Measurements from ENCODE around the gene PIP4K2C. TPM values are rescaled to one million over a fixed set of nuclear protein-coding genes. Genes with fewer than 3 reads are reported as not detected.

Gene PIP4K2C
- total RNA-seq, 1 donor from 2014 or later: 46.3 TPM

- Histone ChIP-seq H3K4me3 (ENCODE audit: low read depth, low read length) (no peak overlapping the region), H3K27me3 (ENCODE audit: control insufficient read depth, insufficient read depth, low read length) (no peaks in the 10 kb centered on the region), H3K36me3 (ENCODE audit: control insufficient read depth, insufficient read depth, low read length) (no peaks in the 10 kb centered on the region)
- TF ChIP-seq CTCF (IDR thresholded peaks at IDR 0.05; ENCODE audit: insufficient read depth, low read length, severe bottlenecking): no peak
- DNase-seq (ENCODE audit: low read depth) (no peak), FAIRE-seq (peak; percentile 76)
Measured at GRCh38 chr12:57575771-57576612, 15.0 kb upstream of the PIP4K2C start.

- Histone ChIP-seq H3K36me3 (ENCODE audit: control insufficient read depth, insufficient read depth, low read length) (no peaks in the 10 kb centered on the region), H3K27me3 (ENCODE audit: control insufficient read depth, insufficient read depth, low read length) (no peaks in the 10 kb centered on the region), H3K4me3 (ENCODE audit: low read depth, low read length) (no peak overlapping the region)
- DNase-seq (ENCODE audit: low read depth): peak; percentile 25
- TF ChIP-seq CTCF (IDR thresholded peaks at IDR 0.05; ENCODE audit: insufficient read depth, low read length, severe bottlenecking): no peak
- no peak for FAIRE-seq
Measured at GRCh38 chr12:57576613-57577160, 14.3 kb upstream of the PIP4K2C start.

- H3K36me3 ChIP-seq (ENCODE audit: control insufficient read depth, insufficient read depth, low read length): no peaks in the 10 kb centered on the region
- H3K27me3 ChIP-seq (ENCODE audit: control insufficient read depth, insufficient read depth, low read length): no peaks in the 10 kb centered on the region
- DNase-seq (ENCODE audit: low read depth) (no peak), FAIRE-seq (no peak)
- no peak overlapping the region for H3K4me3 ChIP-seq (ENCODE audit: low read depth, low read length)
- no peak for TF ChIP-seq CTCF (IDR thresholded peaks at IDR 0.05; ENCODE audit: insufficient read depth, low read length, severe bottlenecking)
Measured at GRCh38 chr12:57577981-57578758, 12.8 kb upstream of the PIP4K2C start.

- FAIRE-seq: no peak
- no peak for TF ChIP-seq CTCF (IDR thresholded peaks at IDR 0.05; ENCODE audit: insufficient read depth, low read length, severe bottlenecking)
- Histone ChIP-seq H3K27me3 (ENCODE audit: control insufficient read depth, insufficient read depth, low read length) (no peaks in the 10 kb centered on the region), H3K4me3 (ENCODE audit: low read depth, low read length) (no peak overlapping the region), H3K36me3 (ENCODE audit: control insufficient read depth, insufficient read depth, low read length) (no peaks in the 10 kb centered on the region)
- no peak for DNase-seq (ENCODE audit: low read depth)
Measured at GRCh38 chr12:57579011-57579410, 12.0 kb upstream of the PIP4K2C start.

- FAIRE-seq (no peak), DNase-seq (ENCODE audit: low read depth) (no peak)
- H3K27me3 ChIP-seq (ENCODE audit: control insufficient read depth, insufficient read depth, low read length): peaks cover 2% of the 10 kb centered on the region
- H3K4me3 ChIP-seq (ENCODE audit: low read depth, low read length): no peak overlapping the region
- H3K36me3 ChIP-seq (ENCODE audit: control insufficient read depth, insufficient read depth, low read length): no peaks in the 10 kb centered on the region
- no peak for TF ChIP-seq CTCF (IDR thresholded peaks at IDR 0.05; ENCODE audit: insufficient read depth, low read length, severe bottlenecking)
Measured at GRCh38 chr12:57579677-57580465, 11.1 kb upstream of the PIP4K2C start.

All from bronchial epithelial cell (primary cell).